Endometrium (tissue), 2 donors: ENCODE measurements around the gene GFM2.
A peak's percentile ranks its signal among the peaks of the same experiment; 100 is the strongest.
"Not testable (repeated sequence)": the region's sequence is repeated elsewhere in the genome, so short reads cannot be mapped to it uniquely, and the experiment has no call there.

Source experiments
- FAIRE-seq: peaks from 2 replicates; lab custom pipeline; 2012; peaks lifted over from hg19 to GRCh38; lab: Jason Lieb, UNC
- donor health status: control.
- donor health status: control.

The GFM2 gene

GRCh38 chr5:74693191-74693590 lies 73.7 kb downstream of the GFM2 start:
- FAIRE-seq: no peak

DNA sequence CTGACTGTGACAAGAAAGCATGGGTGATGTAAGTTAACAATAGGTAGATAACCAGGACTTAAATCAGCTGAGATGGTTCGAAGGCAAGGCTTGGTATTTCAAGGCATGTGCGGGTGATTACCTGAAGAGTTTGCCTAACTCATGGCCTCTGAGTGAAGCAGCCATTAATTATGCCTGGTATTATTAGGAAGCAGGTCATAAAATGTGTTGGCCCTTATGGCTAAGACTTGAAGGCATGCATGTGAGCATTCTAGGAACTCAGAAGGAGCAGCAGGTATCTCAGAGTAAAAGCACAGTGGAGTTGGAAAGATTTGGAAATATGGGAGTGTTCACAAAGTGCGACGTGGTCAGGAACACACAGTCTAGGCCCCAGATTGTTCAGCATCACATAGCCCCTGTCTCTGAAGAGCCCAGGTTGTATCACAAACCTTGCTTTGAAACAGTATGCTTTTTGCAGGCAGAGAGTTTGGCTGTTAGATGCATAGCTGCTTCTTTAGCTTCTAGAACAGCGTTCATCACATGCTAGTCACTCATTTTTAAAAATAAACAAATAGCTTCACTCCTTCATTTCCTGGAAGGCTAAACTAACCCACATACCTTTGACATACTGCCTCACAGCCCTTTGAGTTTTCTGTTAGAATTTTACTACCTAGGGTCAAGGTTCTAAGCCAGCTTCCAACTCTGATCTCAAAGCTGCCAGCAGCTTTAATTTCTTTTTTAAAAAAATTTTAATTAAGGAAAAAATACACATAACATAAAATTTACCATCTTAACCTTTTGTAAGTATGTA lies 79.8 kb downstream of the GFM2 start:
- FAIRE-seq: no peak

DNA sequence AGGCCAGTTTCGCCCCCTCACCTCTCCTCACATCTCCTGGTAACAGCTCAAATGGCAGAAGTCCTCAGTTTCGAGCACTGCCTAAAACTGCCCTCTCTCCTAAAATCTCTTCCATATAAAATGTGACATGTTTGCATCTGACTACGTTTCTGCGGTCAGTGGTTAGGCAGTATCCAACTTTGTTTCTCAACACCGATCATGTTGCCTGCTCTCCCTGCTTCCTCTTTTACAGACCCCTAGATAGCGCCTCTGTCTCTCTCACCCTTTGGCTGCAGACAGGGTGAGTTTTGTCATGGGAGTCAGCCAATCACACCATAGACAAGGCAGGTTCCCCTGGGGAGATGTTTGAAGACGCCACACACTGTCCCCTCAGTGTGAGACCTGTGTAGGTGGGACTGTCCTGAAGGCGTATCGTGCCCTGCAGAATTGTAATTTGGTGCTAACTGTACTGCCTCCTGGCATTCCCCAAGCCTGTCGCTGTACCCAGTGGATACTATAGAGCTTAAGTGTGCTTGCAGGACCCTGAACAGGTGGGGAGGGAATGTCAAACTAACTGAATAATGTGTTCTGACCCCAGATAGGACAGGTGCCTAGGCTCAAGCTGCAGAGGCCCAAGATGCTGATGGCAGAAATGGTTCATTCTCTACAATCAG lies 80.8 kb downstream of the GFM2 start:
- no peak for FAIRE-seq

- no peak for FAIRE-seq
Measured at GRCh38 chr5:74684900-74685851, 81.7 kb downstream of the GFM2 start, which contains the start of gene HEXB. Gene HEXB (plus strand): TSS chr5:74685233. CDS start chr5:74685261, 28 bp downstream.

GRCh38 chr5:74679966-74680365 lies 87.0 kb downstream of the GFM2 start:
- FAIRE-seq: no peak

DNA sequence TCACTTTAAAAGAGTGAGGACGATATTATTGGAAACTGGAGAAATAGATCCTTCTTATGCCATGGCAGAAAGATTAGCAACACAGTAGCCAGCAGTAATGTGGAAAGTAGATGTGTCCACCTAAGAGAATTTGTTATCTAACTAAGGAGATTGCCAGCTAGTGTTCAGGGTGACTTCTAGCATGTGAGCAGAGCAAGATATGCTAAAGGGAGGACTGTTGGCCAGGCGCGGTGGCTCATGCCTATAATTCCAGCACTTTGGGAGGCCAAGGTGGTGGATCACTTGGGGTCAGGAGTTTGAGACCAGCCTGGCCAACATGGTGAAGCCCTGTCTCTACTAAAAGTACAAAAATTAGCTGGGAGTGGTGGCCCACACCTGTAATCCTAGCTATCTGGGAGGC lies 87.6 kb downstream of the GFM2 start:
- FAIRE-seq: not testable (repeated sequence)

GRCh38 chr5:74678123-74678522 lies 88.8 kb downstream of the GFM2 start:
- FAIRE-seq: not testable (repeated sequence)

GRCh38 chr5:74676466-74676865 lies 90.5 kb downstream of the GFM2 start:
- not testable (repeated sequence) for FAIRE-seq

GRCh38 chr5:74673011-74673790 lies 93.7 kb downstream of the GFM2 start:
- peak; percentile 57 for FAIRE-seq

DNA sequence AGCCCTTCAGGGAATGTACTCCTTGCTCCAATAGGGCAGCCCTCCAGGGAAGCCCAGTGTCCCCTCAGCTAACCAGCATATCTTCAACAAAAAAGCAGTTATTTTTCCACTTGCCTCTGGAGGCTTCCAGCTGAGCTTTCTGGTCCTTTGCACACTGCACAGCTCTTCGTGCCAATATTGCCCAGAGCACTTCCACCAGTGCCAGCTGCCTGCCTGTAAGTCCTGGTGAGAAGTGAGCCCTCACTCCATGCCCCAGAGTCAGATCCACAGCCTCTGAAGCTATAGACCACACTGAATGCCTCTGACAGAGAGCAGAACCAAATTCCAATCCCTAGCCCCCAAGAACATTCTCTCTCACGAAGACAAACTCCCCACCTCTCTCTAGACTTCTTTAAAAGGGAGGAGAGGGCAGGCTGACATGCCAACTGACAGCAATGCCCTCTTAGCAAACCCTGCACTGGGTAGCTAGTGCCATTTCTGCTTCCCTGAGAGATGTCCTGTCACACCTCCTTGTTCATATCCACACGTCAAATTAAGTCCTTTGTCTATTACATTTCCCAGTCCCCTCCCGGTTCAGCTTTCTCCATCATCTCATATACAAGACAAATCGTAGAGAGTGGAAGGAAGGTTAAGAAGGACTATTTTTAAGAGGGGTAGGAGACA lies 94.6 kb downstream of the GFM2 start:
- FAIRE-seq: no peak
